A549 (cell line): ENCODE data around the gene INPP5K. TPM values are rescaled to one million over a fixed set of nuclear protein-coding genes. Genes with fewer than 3 reads are reported as not detected.
A peak's percentile ranks its signal among the peaks of the same experiment; 100 is the strongest.

Experiments used
- ATAC-seq, 2 experiments: fragments of 200-7000 bp in 1 of 2; fragments of >200 bp in 1 of 2; cut with Nextera tagmentation in 1 of 2; cut with Tn5 transposase in 1 of 2; 3 replicates each; pipeline versions ENCODE4 v1.8.0 to v1.9.1; 2018 to 2020; ENCODE audit warnings: mild to moderate bottlenecking in 1 of 2, moderate library complexity in 1 of 2
- CTCF ChIA-PET: fragments of 300-600 bp; sonication (Branson Sonifier 250); formaldehyde crosslinking; extraction: SDS; loops from one replicate; lab custom pipeline; 2021; ENCODE audit warnings: antibody characterized with exemption, inconsistent platforms; lab: Yijun Ruan, JAX
- POLR2A ChIA-PET: fragments of 350-600 bp; formaldehyde crosslinking; extraction: SDS; loops from one replicate; lab custom pipeline; 2021; ENCODE audit warnings: antibody characterized with exemption, inconsistent platforms; lab: Yijun Ruan, JAX
- DNase-seq, 2 experiments: peaks; one replicate each; pipeline versions ENCODE4 v3.0.0 to v3.0.0-alpha.2; 2011 to 2016; ENCODE audit warnings: low read depth in 1 of 2, low spot score in 1 of 2
- FAIRE-seq: peaks from 2 replicates; lab custom pipeline; 2011; peaks lifted over from hg19 to GRCh38; lab: Jason Lieb, UNC
- H3K27ac ChIP-seq, 2 experiments: fragments of >200 bp; sonication (Bioruptor Twin); formaldehyde crosslinking; 3 replicates each; pipeline ENCODE4 v1.5.1; 2016 to 2017
- H3K4me1 ChIP-seq: fragments of >200 bp; sonication (Bioruptor Twin); formaldehyde crosslinking; 3 replicates; pipeline ENCODE4 v1.6.1; 2016
- H3K4me2 ChIP-seq: fragments of >200 bp; sonication (Bioruptor Twin); formaldehyde crosslinking; 3 replicates; pipeline ENCODE4 v1.6.1; 2016
- H3K4me3 ChIP-seq: fragments of >200 bp; sonication (Bioruptor Twin); formaldehyde crosslinking; 3 replicates; pipeline ENCODE4 v1.5.1; 2016
- H3K9me3 ChIP-seq: fragments of >200 bp; sonication (Bioruptor Twin); formaldehyde crosslinking; 3 replicates; pipeline ENCODE4 v1.6.1; 2016
- CBX2 ChIP-seq: fragments of 200-600 bp; sonication (generic); IDR thresholded peaks from 2 replicates; pipeline ENCODE4 v1.6.1; 2016; ENCODE audit warnings: low read depth, mild to moderate bottlenecking, borderline replicate concordance
- EHF ChIP-seq: fragments of 250-450 bp; sonication (Bioruptor Pico); IDR thresholded peaks from 2 replicates; pipeline ENCODE4 v1.5.0; 2020; ENCODE audit warnings: mild to moderate bottlenecking
- JUN ChIP-seq, 2 experiments: fragments of >200 bp; sonication (Bioruptor Twin); formaldehyde crosslinking; IDR thresholded peaks; 2 replicates in 1 of 2; 3 replicates in 1 of 2; pipeline ENCODE4 v1.6.1; 2016 to 2017
- KDM1A ChIP-seq: fragments of 200-600 bp; sonication (generic); IDR thresholded peaks from 2 replicates; pipeline ENCODE4 v1.6.1; 2016; ENCODE audit warnings: low read depth, mild to moderate bottlenecking
- MAX ChIP-seq: IDR thresholded peaks from 2 replicates; pipeline ENCODE4 v1.6.1; 2012
- NPAS2 ChIP-seq: fragments of 250-450 bp; sonication (Bioruptor Pico); IDR thresholded peaks from 2 replicates; pipeline ENCODE4 v1.8.0; 2022; ENCODE audit warnings: mild to moderate bottlenecking, moderate library complexity, borderline replicate concordance
- PHF8 ChIP-seq: fragments of 200-600 bp; sonication (generic); IDR thresholded peaks from 2 replicates; pipeline ENCODE4 v1.6.1; 2016; ENCODE audit warnings: low read depth, mild to moderate bottlenecking, antibody characterized with exemption, moderate library complexity, borderline replicate concordance
- POLR2A ChIP-seq: IDR thresholded peaks from 2 replicates; pipeline ENCODE4 v1.6.1; 2012; ENCODE audit warnings: mild to moderate bottlenecking, low read length
- SMC3 ChIP-seq: fragments of >200 bp; sonication (Bioruptor Twin); formaldehyde crosslinking; IDR thresholded peaks from 3 replicates; pipeline ENCODE4 v1.6.1; 2018; ENCODE audit warnings: inconsistent platforms
- SREBF2 ChIP-seq: fragments of 450-650 bp; IDR thresholded peaks from 2 replicates; pipeline ENCODE4 v1.6.1; 2014; ENCODE audit warnings: mild to moderate bottlenecking, moderate library complexity
- ZC3H11A ChIP-seq: fragments of 450-650 bp; IDR thresholded peaks from 2 replicates; pipeline ENCODE4 v1.6.1; 2014; ENCODE audit warnings: antibody characterized with exemption, mild to moderate bottlenecking
- ZNF302 ChIP-seq: fragments of 250-450 bp; sonication (Bioruptor Pico); IDR thresholded peaks from 2 replicates; pipeline ENCODE4 v1.9.0; 2021; ENCODE audit warnings: inconsistent platforms, mild to moderate bottlenecking, moderate library complexity
- WGBS: methylation state at CpG from one replicate; pipeline ENCODE4 v1.1.6; 2017; ENCODE audit errors: missing lambda C conversion rate; 5-methylcytosine and 5-hydroxymethylcytosine counted together
- polyA plus RNA-seq, 4 experiments: library from polyadenylated mRNA; depleted of rRNA in 3 of 4; stranded (reverse); fragments of >200 nt; fragmentation: RNase III in 1 of 4; extraction: RNeasy Plus Mini Kit Qiagen cat#74134 plus additional on column Dnase treatment in 1 of 4; gene quantifications; 2 replicates in 3 of 4; 3 replicates in 1 of 4; pipeline ENCODE4 v1.2.3, GENCODE V29; 2011 to 2017
- TF ChIP-seq, protein P1 (sequence below): IDR thresholded peaks from 2 replicates; pipeline ENCODE4 v1.6.1; 2012
- TF ChIP-seq, protein P2 (sequence below): fragments of 250-450 bp; sonication (Bioruptor Pico); IDR thresholded peaks from 2 replicates; pipeline ENCODE4 v1.5.0; 2021; ENCODE audit warnings: mild to moderate bottlenecking, moderate library complexity, borderline replicate concordance

INPP5K gene
- polyA plus RNA-seq, 2 of the 4 experiments (the other 2 are of a cell fraction): 24.3 to 30.8 TPM

GRCh38 chr17:1491443-1492248, 24.8 kb downstream of the INPP5K start:
- Histone ChIP-seq H3K4me3 (peak overlapping the region; percentile 94), H3K4me1 (peaks cover 41% of the 10 kb centered on the region)
- POLR2A ChIA-PET: interaction anchor here (0.6 kb wide), 2 partner anchors 25 to 58 kb away, joined by 3 to 9 read pairs; partner anchors contain the start of gene INPP5K
- no peak for FAIRE-seq
- TF ChIP-seq JUN (IDR thresholded peaks at IDR 0.05) (peak in 1 of 2 experiments; percentile 92; a peak in 3 of 5 replicates), CBX2 (no peak), EHF (CRISPR knock-in tag) (no peak), MAX (peak; percentile 38), SMC3 (0 out of 3 replicates have a peak, but pooled peaks have one; percentile 5), KDM1A (no peak), POLR2A (peak; percentile 30)
- TF ChIP-seq, protein P1, sequence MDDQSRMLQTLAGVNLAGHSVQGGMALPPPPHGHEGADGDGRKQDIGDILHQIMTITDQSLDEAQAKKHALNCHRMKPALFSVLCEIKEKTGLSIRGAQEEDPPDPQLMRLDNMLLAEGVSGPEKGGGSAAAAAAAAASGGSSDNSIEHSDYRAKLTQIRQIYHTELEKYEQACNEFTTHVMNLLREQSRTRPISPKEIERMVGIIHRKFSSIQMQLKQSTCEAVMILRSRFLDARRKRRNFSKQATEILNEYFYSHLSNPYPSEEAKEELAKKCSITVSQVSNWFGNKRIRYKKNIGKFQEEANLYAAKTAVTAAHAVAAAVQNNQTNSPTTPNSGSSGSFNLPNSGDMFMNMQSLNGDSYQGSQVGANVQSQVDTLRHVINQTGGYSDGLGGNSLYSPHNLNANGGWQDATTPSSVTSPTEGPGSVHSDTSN: 0 out of 2 replicates have a peak, but pooled peaks have one; percentile 19
- TF ChIP-seq, protein P2, sequence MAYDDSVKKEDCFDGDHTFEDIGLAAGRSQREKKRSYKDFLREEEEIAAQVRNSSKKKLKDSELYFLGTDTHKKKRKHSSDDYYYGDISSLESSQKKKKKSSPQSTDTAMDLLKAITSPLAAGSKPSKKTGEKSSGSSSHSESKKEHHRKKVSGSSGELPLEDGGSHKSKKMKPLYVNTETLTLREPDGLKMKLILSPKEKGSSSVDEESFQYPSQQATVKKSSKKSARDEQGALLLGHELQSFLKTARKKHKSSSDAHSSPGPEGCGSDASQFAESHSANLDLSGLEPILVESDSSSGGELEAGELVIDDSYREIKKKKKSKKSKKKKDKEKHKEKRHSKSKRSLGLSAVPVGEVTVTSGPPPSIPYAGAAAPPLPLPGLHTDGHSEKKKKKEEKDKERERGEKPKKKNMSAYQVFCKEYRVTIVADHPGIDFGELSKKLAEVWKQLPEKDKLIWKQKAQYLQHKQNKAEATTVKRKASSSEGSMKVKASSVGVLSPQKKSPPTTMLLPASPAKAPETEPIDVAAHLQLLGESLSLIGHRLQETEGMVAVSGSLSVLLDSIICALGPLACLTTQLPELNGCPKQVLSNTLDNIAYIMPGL (CRISPR knock-in tag): no peak
- TF ChIP-seq, all 56 proteins: peak for 5
- DNase-seq (peak in 1 of 2 experiments; percentile 83), ATAC-seq (peak; percentile 26 to 52)
- Histone ChIP-seq H3K27ac (peak overlapping the region; percentile 97 to 98), H3K9me3 (no peaks in the 10 kb centered on the region), H3K4me2 (peak overlapping the region; percentile 96)
- 13% methylated on average over 30 of the region's 94 CpGs for WGBS
- CTCF ChIA-PET: interaction anchor here (0.5 to 3.2 kb wide), 7 partner anchors 12 to 159 kb away, joined by 3 to 25 read pairs (median 3); partner anchors contain the start of gene INPP5K

- H3K27ac ChIP-seq: peak overlapping the region; percentile 97 to 98
- 2% methylated on average over 30 of the region's 52 CpGs for whole genome bisulfite sequencing
- TF ChIP-seq MAX (peak; percentile 55; the same call in 1 of the 2 replicates), SREBF2 (no peak), ZNF302 (no peak), POLR2A (peak; percentile 44), NPAS2 (CRISPR knock-in tag) (no peak), PHF8 (peak; percentile 27; the same call in 1 of the 2 replicates), ZC3H11A (0 out of 2 replicates have a peak, but pooled peaks have one; percentile 6)
- TF ChIP-seq, protein P2 (CRISPR knock-in tag): no peak
- DNase-seq (peak; percentile 58 to 80), FAIRE-seq (no peak), ATAC-seq (peak; percentile 49 to 63)
- ChIA-PET CTCF (interaction anchor here (1.0 to 5.4 kb wide), 2 partner anchors 14 to 25 kb away, joined by 3 to 27 read pairs; partner anchors contain the start of gene INPP5K), POLR2A (interaction anchor here (4.2 kb wide), 1 partner anchor 26 kb away, joined by 29 read pairs; the partner anchor contains the start of gene INPP5K)
- peak overlapping the region; percentile 96 for H3K4me2 ChIP-seq
- peaks cover 47% of the 10 kb centered on the region for H3K4me1 ChIP-seq
- no peaks in the 10 kb centered on the region for H3K9me3 ChIP-seq
- H3K4me3 ChIP-seq: peak overlapping the region; percentile 94
Measured at GRCh38 chr17:1490643-1491442, 25.6 kb downstream of the INPP5K start.
